Subcutaneous abdominal adipose tissue (tissue), 5 donors: ENCODE measurements around the gene RHBG.

ENCODE experiments used
- H3K27ac ChIP-seq: one replicate; pipeline ENCODE4 v1.7.0; 2013; ENCODE audit warnings: low read depth, mild to moderate bottlenecking, inconsistent platforms, low read length, moderate library complexity
- H3K27me3 ChIP-seq, 5 donors: one replicate each; pipeline ENCODE4 v1.7.0; 2013; ENCODE audit warnings: low read length in 5 of 5, inconsistent platforms in 1 of 5; ENCODE audit not compliant: control insufficient read depth in 5 of 5, insufficient read depth in 4 of 5
- H3K36me3 ChIP-seq, 5 donors: one replicate each; pipeline ENCODE4 v1.7.0; 2013; ENCODE audit warnings: low read length in 5 of 5; ENCODE audit not compliant: control insufficient read depth in 5 of 5, insufficient read depth in 5 of 5
- H3K4me1 ChIP-seq, 5 donors: one replicate each; pipeline ENCODE4 v1.7.0; 2013; ENCODE audit warnings: low read length in 5 of 5, mild to moderate bottlenecking in 3 of 5, moderate library complexity in 1 of 5; ENCODE audit not compliant: control insufficient read depth in 5 of 5, insufficient read depth in 5 of 5
- H3K4me3 ChIP-seq, 5 donors: one replicate each; pipeline ENCODE4 v1.7.0; 2013; ENCODE audit warnings: low read length in 5 of 5, low read depth in 1 of 5
- H3K9ac ChIP-seq, 5 donors: one replicate each; pipeline ENCODE4 v1.7.0; 2013; ENCODE audit warnings: low read length in 5 of 5, mild to moderate bottlenecking in 4 of 5, moderate library complexity in 3 of 5
- H3K9me3 ChIP-seq, 5 donors: one replicate each; pipeline ENCODE4 v1.7.0; 2013; ENCODE audit warnings: low read length in 5 of 5; ENCODE audit not compliant: control insufficient read depth in 5 of 5
- donor health status: healthy.
- donor health status: healthy.
- donor health status: healthy.
- donor health status: healthy.
- donor health status: healthy.

RHBG gene

DNA sequence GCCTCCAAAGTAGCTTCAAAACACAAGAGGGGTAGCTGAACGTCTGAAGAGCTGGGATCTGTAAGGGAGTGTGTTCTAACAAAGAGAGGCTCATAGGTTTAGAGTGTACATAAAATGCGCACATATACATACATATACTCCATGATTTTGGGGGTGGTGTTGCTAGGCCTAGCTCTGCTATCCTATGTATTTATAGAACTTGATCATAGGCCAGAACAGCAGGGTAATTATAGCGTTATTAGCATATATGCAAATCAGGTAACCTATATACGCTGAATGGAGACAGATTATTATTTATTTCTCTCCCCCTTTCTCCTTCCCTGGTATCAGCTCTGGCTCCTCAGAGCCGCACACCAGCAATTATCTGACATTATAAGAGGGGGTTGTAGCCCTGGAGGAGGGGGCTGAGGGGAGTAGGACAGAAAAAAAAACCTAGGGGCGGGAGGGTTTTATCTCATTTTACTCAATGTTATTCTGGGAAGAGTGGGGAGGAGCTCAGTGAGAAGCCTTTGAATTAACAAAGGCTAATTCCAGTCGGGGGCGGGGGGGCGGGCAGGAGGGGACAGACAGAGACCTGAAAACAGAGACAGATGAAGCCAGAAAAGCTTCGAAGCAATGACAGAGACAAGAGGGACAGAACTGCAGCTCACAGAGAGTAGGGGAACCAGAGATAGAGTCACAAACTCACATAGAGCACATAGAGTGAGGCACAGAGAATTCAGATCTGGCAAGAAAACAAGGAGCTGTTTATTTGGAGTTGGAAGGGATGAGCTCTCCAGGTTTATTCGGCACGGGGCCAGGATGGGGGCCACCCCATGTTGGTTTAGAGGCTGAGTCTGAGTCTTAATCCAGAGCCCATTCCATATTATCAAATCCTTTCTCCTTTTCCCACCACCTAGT, 63.0 kb downstream of the RHBG start:
- H3K9me3 ChIP-seq, result no peaks in the 10 kb centered on the region
- no peak overlapping the region for H3K4me3 ChIP-seq
- no peak overlapping the region for H3K27ac ChIP-seq
- H3K9ac ChIP-seq, result no peak overlapping the region
- H3K27me3 ChIP-seq, result peaks cover 62 to 91% (median 76%) of the 10 kb centered on the region in 5 donors
- no peaks in the 10 kb centered on the region for H3K36me3 ChIP-seq
- H3K4me1 ChIP-seq, result peaks cover 0 to 24% (median 18%) of the 10 kb centered on the region in 5 donors

DNA sequence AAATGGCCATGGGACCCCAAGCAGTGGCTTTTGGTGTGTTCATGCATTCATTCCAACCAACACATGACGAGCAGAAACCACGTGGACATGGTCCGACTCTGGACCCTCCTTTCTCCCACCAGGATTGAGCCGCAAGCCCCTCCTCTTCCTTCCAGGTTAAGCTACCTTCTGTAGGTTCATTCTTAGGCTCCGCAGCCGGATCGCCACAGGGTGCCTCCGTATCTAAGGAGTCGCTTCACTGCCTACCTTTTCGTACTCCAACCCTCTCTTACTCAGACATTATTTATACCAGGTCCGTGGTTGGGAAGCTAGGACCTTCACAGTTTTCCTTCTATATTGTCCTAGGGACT, 63.6 kb downstream of the RHBG start:
- H3K9ac ChIP-seq, result no peak overlapping the region
- H3K4me3 ChIP-seq, result no peak overlapping the region
- H3K4me1 ChIP-seq, result peaks cover 0 to 24% (median 18%) of the 10 kb centered on the region in 5 donors
- H3K9me3 ChIP-seq, result no peaks in the 10 kb centered on the region
- peaks cover 67 to 94% (median 82%) of the 10 kb centered on the region in 5 donors for H3K27me3 ChIP-seq
- H3K27ac ChIP-seq, result no peak overlapping the region
- no peaks in the 10 kb centered on the region for H3K36me3 ChIP-seq

DNA sequence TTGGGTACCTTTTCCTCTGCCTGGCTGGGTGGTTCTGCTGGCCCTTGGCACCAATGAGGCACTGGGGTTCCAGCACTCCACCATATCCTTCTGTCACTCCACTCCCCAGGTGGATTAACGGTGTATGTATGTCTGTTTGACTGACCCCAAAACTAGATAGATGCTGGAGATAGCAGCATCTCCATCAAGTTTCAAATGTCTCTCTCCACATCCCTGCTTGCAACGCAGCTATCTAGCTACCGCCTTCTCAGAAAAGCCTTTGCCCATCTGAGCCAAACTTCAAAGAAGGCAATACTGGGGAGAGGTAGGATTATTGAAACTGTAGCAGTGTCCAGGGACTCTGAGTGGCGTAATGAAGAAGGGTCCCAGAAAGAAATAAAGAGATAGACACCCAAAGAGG, 64.0 kb downstream of the RHBG start:
- H3K9me3 ChIP-seq, result no peaks in the 10 kb centered on the region
- H3K9ac ChIP-seq, result no peak overlapping the region
- H3K27ac ChIP-seq, result no peak overlapping the region
- H3K4me1 ChIP-seq, result peaks cover 0 to 24% (median 18%) of the 10 kb centered on the region in 5 donors
- no peaks in the 10 kb centered on the region for H3K36me3 ChIP-seq
- no peak overlapping the region for H3K4me3 ChIP-seq
- H3K27me3 ChIP-seq, result peaks cover 66 to 94% (median 79%) of the 10 kb centered on the region in 5 donors

DNA sequence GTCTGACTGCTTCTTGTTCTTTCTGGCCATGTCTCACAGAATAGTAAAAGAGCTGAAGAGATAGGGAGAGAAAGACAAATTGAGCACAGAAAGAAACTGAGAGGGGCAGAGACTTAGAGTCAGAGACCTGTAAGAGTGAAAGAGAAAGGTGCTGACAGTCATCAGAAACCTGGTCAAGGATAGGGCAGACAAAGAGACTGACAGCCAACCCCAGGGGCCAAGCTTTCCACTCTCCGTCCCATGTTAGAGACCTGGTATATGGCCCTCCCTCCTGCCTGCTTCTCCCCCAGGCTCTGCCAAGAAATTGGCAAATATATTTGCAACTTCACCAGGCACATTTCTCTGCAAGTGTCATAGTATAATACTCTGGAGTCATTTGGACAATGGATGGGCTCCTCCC, 64.6 kb downstream of the RHBG start:
- peaks cover 68 to 94% (median 79%) of the 10 kb centered on the region in 5 donors for H3K27me3 ChIP-seq
- H3K9me3 ChIP-seq, result no peaks in the 10 kb centered on the region
- H3K36me3 ChIP-seq, result no peaks in the 10 kb centered on the region
- no peak overlapping the region for H3K4me3 ChIP-seq
- H3K27ac ChIP-seq, result no peak overlapping the region
- no peak overlapping the region for H3K9ac ChIP-seq
- peaks cover 0 to 21% (median 17%) of the 10 kb centered on the region in 5 donors for H3K4me1 ChIP-seq
